ENCODE results near the gene IGF2R.
A peak's percentile ranks its signal among the peaks of the same experiment; 100 is the strongest.

DNA sequence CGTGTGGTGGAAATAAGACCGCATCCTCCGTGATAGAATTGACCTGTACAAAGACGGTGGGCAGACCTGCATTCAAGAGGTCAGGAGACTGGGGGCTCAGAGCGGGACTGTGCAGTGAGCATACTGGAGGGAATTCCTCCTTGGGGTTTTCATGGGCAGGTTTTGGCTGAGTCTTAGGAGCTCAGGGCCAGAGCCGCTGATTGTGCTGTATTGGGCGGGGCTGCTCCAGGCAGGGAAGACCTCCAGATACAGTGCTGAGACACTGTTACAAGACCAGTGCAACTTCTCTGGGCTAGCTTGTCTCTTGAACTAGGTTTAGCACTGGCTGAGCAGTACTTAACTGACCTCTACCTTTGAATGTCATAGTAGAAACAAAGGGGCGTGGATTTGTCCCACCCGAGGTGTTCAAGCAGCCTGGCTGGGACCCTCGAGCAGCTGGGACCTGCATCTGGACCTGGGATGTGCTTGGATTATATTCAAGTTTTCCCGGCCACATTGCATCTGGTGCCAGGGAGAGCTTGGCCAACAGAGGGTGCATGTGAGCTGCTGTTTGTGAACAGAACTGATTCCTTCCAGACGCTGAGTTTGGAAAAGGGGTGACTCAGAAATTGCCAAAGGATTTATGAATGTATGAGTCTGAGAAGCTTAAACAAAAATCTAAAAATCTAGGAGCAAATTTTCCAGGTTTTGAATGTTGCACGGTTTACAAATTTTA is 119.3 kb downstream of the IGF2R start:
- TF ChIP-seq CTCF (conservative IDR thresholded peaks at IDR 0.05; ENCODE audit: low read length) (peak; percentile 73), EZH2phosphoT487 (IDR thresholded peaks at IDR 0.05; ENCODE audit: borderline replicate concordance, low read depth, low read length) (no peak)
